Activated naive CD4-positive, alpha-beta T cell treated with anti-CD3 and anti-CD28 coated beads, Interleukin-2, amount 50 U/mL, for 16 hours (primary cell): ENCODE results near the gene ZNF441.
"Not testable (repeated sequence)": the region's sequence is repeated elsewhere in the genome, so short reads cannot be mapped to it uniquely, and the experiment has no call there.

Experiments used
- DNase-seq: peaks from one replicate; pipeline ENCODE4 v3.0.0-alpha.2; 2020

Gene ZNF441

DNA sequence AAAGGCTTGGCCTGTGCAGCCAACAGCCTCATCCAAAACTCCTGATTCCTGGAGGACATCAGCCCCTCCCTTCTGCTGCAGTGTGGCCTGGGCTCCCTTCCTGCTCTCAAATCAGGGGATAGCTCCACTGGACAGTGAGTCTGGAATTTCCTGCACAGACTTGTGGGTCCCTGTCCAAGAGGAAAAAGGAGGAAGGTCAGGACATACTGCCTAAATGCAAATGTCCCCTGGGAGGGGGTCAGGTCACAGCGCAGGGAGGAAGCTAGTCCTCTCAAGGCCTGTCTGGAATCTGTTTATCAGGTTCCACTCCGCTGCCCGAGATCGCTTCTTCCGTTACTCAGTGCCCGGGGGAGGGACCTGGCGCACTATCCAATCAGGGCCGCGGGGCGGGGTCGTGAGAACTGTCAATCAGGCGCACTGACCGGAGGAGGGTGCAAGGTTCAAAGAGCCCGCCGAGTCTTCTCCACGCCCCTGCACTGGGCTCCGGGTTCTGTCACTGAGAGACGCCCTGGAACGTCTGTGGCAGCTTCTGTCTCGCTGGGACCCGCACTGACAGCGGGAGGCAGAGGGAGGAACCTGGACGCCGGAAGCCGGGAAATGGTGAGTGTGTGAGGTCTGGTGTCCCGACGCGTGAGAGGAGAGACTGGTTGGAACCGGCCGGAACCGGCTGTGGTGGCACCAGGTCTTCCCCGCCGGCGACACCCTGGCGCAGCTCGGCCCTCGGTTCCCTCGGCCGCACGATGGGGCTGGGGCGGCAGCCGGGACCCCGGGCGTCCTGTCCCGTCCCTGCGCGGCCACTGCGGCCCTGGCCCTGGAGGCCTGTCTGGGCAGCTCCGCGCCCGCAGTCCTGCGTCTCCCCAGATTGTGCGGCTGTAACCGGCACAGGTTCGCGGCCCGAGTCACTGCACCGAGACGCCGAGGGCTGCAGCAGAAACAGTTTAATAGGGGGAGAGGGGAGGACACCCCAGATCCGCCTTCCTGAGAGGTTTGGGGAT lies at the start of gene ZNF441:
Gene ZNF441, plus strand, starts transcription at position 404 of the 995 bp plus-strand sequence. Its CDS starts 194 bp downstream, at position 598.
- DNase-seq = peak; percentile 94

DNA sequence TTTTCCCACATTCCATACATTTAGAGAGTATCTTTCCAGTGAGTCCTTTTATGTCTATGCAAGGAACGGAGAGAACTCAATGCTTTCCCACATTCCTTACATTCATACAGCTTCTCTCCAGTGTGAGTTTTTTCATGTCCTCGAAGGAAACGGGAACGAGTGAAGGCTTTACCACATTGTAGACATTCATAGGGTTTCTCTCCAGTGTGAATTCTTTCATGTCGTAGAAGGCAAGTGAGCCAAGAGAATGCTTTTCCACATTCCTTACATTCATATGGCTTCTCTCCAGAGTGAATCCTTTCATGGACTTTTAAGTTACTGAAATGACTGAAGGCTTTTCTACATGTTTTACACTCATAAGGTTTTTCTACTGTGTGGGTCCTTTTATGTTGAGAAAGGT lies 45.1 kb upstream of the ZNF441 start:
- no peak for DNase-seq

DNA sequence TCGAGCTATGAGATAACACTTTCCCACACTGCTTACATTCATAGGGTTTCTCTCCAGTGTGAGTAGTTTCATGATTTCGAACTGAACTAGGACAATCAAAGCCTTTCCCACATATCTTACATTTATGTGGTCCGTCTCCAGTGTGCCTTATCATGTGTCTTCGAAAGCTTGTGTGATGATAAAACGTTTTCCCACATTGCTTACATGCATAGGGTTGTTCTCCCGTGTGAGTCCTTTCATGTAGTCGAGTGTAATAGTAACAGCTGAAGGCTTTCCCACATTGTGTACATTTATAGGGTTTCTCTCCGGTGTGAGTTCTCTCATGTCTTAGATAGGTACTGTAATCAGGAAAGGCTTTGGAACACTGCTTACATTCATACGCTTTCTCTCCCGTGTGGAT lies 44.4 kb upstream of the ZNF441 start:
- DNase-seq = no peak

DNA sequence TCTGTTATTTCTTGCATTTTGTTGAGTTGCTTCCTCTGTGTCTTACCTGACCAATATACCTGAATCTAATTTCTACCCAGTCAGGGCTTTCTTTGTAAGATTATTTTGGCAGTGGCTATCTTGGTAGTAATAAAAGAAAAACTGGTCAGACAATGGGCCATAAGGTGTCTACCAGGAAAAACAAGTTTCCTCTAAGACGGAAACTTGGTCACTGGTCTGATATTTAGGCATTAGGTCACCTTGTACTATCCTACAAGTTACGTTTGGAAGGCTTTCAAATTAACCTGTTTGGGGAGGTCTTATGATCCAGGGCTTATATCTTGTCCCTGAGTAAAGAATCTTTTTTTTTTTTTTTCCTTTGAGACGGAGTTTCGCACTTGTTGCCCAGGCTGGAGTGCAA lies 37.2 kb upstream of the ZNF441 start:
- no peak for DNase-seq

- DNase-seq = no peak
These were observed 31.4 kb upstream of the ZNF441 start for GRCh38 chr19:11735375-11735774.

DNA sequence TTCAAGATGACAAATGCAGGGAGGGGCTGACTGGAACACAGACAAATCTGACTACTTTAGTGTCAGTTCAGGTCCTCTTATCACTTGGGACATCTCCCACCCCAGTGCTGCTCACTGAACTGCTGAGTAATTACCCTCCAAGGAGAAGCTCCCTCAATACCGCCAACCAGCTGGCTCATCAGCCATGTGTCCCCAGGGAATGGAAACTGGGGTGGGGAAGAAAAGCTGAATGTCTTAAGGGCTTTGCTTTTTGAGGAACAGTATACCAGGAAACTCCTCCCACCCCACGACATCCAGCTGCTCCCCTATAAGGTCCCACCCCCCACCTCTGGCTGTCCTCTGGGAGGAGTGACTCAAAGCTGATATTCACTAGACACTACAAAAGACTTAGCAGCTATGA lies 30.1 kb upstream of the ZNF441 start:
- no peak for DNase-seq

DNA sequence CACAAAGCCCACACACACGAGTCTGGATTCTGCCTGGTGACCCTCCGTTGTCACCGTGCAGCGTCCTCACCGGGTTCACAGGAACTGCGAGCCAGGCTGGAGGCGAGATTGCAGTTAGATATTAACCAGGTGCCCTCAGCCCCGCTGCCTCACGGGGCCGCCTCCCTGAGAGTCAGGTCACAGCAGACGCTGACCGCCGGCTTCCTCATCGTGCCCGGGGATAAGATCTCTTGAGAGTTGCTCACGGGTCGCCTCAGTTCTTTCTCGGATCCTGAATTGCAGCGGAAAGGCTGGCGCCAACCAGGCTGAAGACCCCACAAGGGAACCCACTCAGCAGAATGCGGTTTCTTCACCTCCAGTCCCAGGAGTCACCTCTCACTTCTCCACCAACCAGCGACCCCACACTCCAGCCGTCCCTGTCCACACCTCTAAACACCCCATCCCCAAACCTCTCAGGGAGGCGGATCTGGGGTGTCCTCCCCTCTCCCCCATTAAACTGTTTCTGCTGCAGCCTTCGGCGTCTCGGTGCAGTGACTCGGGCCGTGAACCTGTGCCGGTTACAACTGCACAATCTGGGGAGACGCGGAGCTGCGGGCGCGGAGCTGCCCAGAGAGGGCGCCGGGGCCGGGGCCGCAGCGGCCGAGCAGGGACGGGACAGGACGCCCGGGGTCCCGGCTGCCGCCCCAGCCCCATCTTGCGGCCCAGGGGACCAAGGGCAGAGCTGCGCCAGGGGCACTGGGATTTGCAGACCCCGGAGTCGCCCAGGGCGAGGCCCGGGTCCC lies 28.6 kb upstream of the ZNF441 start:
- DNase-seq = peak; percentile 43

DNA sequence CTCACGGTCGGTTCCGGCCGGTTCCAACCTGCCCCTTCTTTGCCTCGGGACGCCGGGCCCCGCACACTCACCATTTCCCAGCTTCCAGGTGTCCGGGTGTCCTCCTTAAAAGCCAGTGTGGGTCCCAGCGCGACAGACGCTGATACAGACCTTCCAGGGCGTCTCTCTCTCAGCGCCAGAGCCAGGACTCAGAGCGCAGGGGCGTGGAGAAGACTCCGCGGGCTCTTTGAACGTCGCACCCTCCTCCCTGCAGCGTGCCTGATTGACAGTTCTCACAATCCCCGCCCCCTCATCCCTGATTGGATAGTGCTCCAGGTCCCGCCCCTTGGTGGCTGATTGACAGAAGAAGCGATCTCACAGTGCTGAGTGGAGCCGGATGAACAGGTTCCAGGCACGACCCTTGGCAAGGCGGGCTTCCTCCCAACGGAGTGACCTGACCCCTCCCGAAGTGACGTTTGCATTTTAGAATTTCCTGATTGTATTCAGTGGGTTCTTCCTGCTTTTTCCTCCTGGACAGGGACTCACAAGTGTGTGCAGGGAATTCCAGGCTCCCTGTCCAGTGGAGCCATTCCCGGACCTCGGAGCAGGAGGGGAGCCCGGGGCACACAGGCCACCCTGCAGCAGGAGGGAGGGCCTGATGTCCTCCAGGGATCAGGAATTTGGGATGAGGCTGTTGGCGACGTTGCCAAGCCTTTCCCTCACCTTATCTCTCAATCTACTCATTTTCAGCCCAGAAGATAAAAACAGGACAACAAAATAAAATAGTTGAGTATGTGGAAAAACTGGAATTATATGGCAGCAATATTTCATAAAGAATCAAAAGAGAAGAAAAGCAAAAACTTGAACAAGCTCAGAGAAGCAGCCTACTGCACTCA lies 27.8 kb upstream of the ZNF441 start, which contains the start of gene ZNF823:
Gene ZNF823, minus strand, starts transcription at position 201 of the 875 bp plus-strand sequence. Its CDS starts 127 bp downstream, at position 74.
- peak; percentile 98 for DNase-seq

DNA sequence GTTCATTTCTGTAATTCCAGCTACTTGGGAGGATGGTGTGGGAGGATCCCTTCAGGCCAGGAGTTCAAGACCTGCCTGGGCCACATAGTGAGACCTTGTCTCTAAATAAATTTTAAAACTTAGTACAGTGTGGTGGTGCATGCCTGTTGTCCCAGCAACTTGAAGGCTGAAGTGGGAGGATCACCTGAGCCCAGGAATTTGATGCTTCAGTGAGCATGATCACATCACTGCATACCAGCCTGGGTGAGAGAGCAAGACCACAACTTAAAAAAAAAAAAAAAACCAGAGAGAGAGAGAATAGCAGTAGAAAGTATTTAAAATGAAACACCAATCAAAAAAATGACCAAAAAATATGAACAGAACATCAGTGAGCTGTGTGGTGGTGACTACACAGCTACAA lies 20.9 kb upstream of the ZNF441 start:
- DNase-seq = no peak

DNA sequence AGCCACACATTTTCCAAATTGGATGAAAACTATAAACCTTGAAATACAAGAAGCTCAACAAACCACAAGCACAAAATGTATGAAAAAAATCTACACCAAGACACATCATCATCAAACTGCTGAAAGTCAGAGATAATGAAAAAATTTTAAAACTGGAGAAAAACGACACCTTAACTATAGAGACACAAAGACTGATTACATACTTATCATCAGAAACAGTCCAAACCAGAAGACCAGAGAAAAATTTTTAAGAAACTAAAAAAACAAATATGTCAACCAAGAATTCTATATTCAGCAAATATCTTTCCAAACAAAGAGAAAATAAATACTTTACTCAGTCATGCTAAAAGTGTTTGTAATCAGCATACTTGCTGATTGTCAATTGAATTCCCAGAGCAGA lies 19.5 kb upstream of the ZNF441 start:
- no peak for DNase-seq

DNA sequence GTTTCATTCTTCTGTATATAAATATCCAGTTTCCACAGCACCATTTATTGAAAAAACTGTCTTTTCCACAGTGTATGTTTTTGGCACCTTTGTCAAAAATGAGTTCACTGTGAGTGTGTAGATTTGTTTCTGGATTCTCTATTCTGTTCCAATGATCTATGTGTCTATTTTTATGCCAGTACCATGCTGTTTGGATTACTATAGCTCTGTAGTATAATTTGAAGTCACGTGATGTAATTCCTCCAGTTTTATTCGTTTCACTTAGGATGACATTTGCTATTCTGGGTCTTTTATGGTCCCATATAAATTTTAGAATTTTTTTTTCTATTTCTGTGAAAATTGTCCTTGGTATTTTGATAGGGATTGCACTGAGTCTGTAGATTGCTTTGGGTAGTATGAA lies 17.0 kb upstream of the ZNF441 start:
- no peak for DNase-seq

- DNase-seq = no peak
These were observed 14.5 kb upstream of the ZNF441 start for GRCh38 chr19:11752244-11752736.

DNA sequence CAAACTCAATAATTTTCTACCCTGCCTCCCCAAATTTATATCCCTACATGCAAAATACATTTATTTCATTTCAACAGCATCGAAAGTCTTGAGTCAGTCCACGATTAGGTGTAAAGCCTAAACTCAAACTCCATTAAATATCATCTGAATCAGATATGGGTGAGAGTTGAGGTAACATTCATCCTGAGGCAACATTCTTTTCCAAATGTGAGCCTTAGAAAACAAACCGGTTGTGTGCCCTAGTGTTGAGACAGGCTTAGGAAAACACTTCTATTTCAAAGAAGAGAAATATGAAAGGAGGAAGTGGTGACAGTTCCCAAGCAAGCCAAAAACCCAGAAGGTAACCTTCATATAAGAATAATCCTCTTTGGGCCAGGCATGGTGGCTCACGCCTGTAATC lies 12.1 kb upstream of the ZNF441 start:
- DNase-seq = no peak

GRCh38 chr19:11756965-11757364 lies 9.8 kb upstream of the ZNF441 start:
- no peak for DNase-seq

- DNase-seq = no peak
These were observed 7.0 kb upstream of the ZNF441 start for GRCh38 chr19:11759805-11760204.

DNA sequence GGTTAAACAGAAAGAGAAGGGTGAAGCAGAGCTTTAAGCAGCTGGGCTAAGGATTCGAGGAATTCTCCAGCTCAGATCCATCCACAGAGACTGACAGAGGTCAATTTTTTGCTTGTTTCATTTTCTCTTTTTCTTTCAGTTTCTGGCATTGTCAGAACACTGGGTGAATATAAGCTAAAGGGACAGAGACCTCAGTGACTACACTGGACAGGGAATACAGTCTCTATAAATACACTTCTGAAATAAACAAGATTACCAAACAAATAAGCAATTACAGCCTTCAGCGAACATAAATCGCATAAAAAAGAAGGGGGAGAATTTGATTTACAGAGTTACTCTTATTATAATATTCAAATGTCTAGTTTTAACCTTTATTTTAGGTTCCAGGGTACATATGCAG lies 3.7 kb upstream of the ZNF441 start:
- DNase-seq = no peak

DNA sequence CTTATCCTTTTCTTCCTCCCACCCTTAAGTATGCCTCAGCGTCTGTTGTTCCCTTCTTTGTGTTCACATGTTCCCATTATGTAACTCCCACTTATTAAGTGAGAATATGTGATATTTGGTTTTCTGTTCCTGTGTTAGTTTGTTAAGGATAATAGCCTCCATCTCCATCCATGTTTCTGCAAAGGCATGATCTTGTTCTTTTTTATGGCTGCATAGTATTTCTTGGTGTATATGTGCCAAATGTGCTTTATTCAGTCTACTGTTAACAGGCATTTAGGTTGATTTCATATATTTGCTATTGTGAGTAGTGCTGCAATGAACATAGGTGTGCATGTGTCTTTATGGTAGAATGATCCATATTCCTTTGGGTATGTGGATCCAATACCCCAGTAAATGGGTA lies 3.2 kb upstream of the ZNF441 start:
- DNase-seq = no peak

GRCh38 chr19:11767633-11768133 lies 883 bp downstream of the ZNF441 start:
- DNase-seq = peak; percentile 21

DNA sequence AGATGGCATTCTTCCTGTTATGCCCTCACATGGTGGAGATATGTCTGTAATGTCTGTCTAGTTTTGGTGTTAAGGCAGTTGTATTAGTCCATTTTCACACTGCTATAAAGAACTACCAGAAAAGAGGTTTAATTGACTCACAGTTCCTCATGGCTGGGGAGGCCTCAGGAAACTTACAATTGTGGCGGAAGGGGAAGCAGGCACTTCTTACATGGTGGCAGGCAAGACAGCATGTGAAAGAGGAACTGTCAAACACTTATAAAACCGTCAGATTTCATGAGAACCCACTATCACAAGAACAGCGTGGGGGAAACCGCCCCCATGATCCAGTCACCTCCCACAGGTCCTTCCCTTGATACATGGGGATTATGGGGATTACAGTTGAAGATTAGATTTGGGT lies 3.2 kb downstream of the ZNF441 start:
- no peak for DNase-seq

DNA sequence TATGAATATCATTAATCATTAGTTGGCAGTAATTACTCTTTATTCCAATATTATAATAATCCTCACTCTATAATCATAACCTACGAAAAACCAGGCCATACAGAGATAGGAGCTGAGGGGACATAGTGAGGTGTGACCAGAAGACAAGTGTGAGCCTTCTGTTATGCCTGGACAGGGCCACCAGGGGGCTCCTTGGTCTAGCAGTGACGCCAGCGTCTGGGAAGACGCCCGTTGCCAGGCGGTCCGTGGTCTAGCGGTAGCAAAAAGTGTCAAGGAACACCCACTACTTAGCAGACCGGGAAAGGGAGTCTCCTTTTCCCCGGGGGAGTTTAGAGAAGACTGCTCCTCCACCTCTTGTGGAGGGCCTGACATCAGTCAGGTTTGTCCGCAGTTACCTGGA lies 4.7 kb downstream of the ZNF441 start:
- DNase-seq = not testable (repeated sequence)

GRCh38 chr19:11776669-11777068 lies 9.9 kb downstream of the ZNF441 start:
- not testable (repeated sequence) for DNase-seq

DNA sequence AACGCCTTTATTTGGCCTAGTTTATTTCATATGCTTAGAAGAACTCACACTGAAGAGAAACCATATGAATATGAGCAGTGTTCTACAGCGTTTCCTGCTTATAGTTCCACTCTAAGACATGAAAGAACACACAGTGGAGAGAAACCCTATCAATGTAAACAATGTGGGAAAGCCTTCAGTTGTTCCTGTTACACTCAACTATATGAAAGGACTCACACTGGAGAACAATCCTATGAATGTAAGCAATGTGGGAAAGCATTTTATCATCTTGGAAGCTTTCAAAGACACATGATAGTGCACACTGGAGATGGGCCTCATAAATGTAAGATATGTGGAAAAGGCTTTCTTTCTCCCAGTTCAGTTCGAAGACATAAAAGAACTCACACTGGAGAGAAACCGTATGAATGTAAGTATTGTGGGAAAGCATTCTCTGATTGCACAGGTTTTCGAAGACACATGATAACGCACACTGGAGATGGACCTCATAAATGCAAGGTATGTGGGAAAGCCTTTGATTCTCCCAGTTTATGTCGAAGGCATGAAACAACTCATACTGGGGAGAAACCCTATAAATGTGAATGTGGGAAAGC lies 13.7 kb downstream of the ZNF441 start:
- no peak for DNase-seq
